Measurements from ENCODE around the gene GMPR.

Gene GMPR

GRCh38 chr6:16238057-16238962, at the start of gene GMPR:
TSS of gene GMPR (plus strand) at chr6:16238587. CDS start at chr6:16238694, 107 bp downstream.
- TF ChIP-seq OSR1 (CRISPR knock-in tag; IDR thresholded peaks at IDR 0.05): no peak
- ATAC-seq: peak; percentile 72

GRCh38 chr6:16190214-16190613, 48.2 kb upstream of the GMPR start:
- TF ChIP-seq ZNF565 (CRISPR knock-in tag; conservative IDR thresholded peaks at IDR 0.05; ENCODE audit: low read depth) (no peak), CSRNP3 (CRISPR knock-in tag; IDR thresholded peaks at IDR 0.05) (no peak), TSHZ2 (CRISPR knock-in tag; IDR thresholded peaks at IDR 0.05) (no peak), SNAI2 (CRISPR knock-in tag; IDR thresholded peaks at IDR 0.05) (no peak), ESRRG (CRISPR knock-in tag; IDR thresholded peaks at IDR 0.05) (no peak), ARNTL (CRISPR knock-in tag; IDR thresholded peaks at IDR 0.05; ENCODE audit: borderline replicate concordance, low read depth) (no peak), ZNF70 (CRISPR knock-in tag; IDR thresholded peaks at IDR 0.05) (no peak), RARB (CRISPR knock-in tag; IDR thresholded peaks at IDR 0.05) (no peak), TCF4 (CRISPR knock-in tag; IDR thresholded peaks at IDR 0.05; ENCODE audit: borderline replicate concordance) (no peak), ZFP30 (CRISPR knock-in tag; IDR thresholded peaks at IDR 0.05) (no peak), ZNF8 (CRISPR knock-in tag; IDR thresholded peaks at IDR 0.05) (no peak)
- ATAC-seq: no peak

GRCh38 chr6:16196260-16196983, 42.0 kb upstream of the GMPR start:
- TF ChIP-seq SNAI2 (CRISPR knock-in tag; IDR thresholded peaks at IDR 0.05): no peak
- no peak for ATAC-seq

GRCh38 chr6:16196984-16197546, 41.3 kb upstream of the GMPR start:
- no peak for ATAC-seq
- TF ChIP-seq OSR1 (CRISPR knock-in tag; IDR thresholded peaks at IDR 0.05) (no peak), ZNF70 (CRISPR knock-in tag; IDR thresholded peaks at IDR 0.05) (no peak), ZC3H10 (CRISPR knock-in tag; IDR thresholded peaks at IDR 0.05) (no peak), CSRNP3 (CRISPR knock-in tag; IDR thresholded peaks at IDR 0.05) (no peak), BACH2 (CRISPR knock-in tag; IDR thresholded peaks at IDR 0.05; ENCODE audit: borderline replicate concordance) (no peak), TOX (CRISPR knock-in tag; IDR thresholded peaks at IDR 0.05; ENCODE audit: borderline replicate concordance) (no peak), ZFP30 (CRISPR knock-in tag; IDR thresholded peaks at IDR 0.05) (no peak), ISL1 (CRISPR knock-in tag; IDR thresholded peaks at IDR 0.05) (no peak), RARB (CRISPR knock-in tag; IDR thresholded peaks at IDR 0.05) (no peak), POU6F1 (CRISPR knock-in tag; IDR thresholded peaks at IDR 0.05; ENCODE audit: borderline replicate concordance, low read depth) (no peak), SNAI2 (CRISPR knock-in tag; IDR thresholded peaks at IDR 0.05) (no peak), TCF4 (CRISPR knock-in tag; IDR thresholded peaks at IDR 0.05; ENCODE audit: borderline replicate concordance) (no peak), TSHZ2 (CRISPR knock-in tag; IDR thresholded peaks at IDR 0.05) (no peak), GLIS3 (CRISPR knock-in tag; IDR thresholded peaks at IDR 0.05) (no peak), ARNTL (CRISPR knock-in tag; IDR thresholded peaks at IDR 0.05; ENCODE audit: borderline replicate concordance, low read depth) (no peak), ZFP3 (CRISPR knock-in tag; IDR thresholded peaks at IDR 0.05) (no peak)
